Stomach (tissue), 4 donors: ENCODE results near the gene RAX2.

Source experiments
- CTCF ChIP-seq, 7 experiments: fragments of 450-650 bp in 4 of 7; fragments of 200-600 bp in 3 of 7; sonication (generic) in 3 of 7; IDR thresholded peaks; one replicate each; pipeline ENCODE4 v1.5.1; 2016 to 2019; ENCODE audit warnings: antibody characterized with exemption in 7 of 7, control low read depth in 2 of 7, mild to moderate bottlenecking in 1 of 7
- EP300 ChIP-seq: sonication (generic); formaldehyde crosslinking; IDR thresholded peaks from one replicate; pipeline ENCODE4 v1.6.1; 2017; ENCODE audit warnings: antibody characterized with exemption
- POLR2A ChIP-seq, 4 donors: fragments of 450-650 bp; IDR thresholded peaks; one replicate each; pipeline ENCODE4 v1.6.1; 2016; ENCODE audit warnings: antibody characterized with exemption in 4 of 4, control low read depth in 2 of 4, mild to moderate bottlenecking in 1 of 4, moderate library complexity in 1 of 4
- POLR2AphosphoS5 ChIP-seq, 3 donors: sonication (generic); formaldehyde crosslinking; IDR thresholded peaks; one replicate each; pipeline ENCODE4 v1.6.1; 2016; ENCODE audit warnings: antibody characterized with exemption in 3 of 3

- TF ChIP-seq CTCF (IDR thresholded peaks at IDR 0.05) (no peak), POLR2AphosphoS5 (IDR thresholded peaks at IDR 0.05) (no peak), POLR2A (IDR thresholded peaks at IDR 0.05) (no peak), EP300 (no peak)
Measured at GRCh38 chr19:3768748-3769099, 3.3 kb downstream of the RAX2 start.
